HepG2 (cell line): ENCODE measurements around the gene SAXO1. TPM values are rescaled to one million over a fixed set of nuclear protein-coding genes. Genes with fewer than 3 reads are reported as not detected.

ENCODE experiments used
- ATAC-seq: fragments of 200-7000 bp; cut with Tn5 transposase; 3 replicates; pipeline ENCODE4 v1.9.1; 2020; ENCODE audit warnings: mild to moderate bottlenecking, moderate library complexity
- BruUV-seq: library from RNA; stranded (reverse); fragments of 400-500 nt; replicated peaks from 2 replicates; lab custom pipeline; 2021; lab: Mats Ljungman, UMichigan
- CTCF ChIA-PET: fragments of 300-600 bp; formaldehyde crosslinking; extraction: SDS; loops from one replicate; lab custom pipeline; 2021; ENCODE audit warnings: low total read pairs, inconsistent platforms, low intra/inter-chr PET ratio; lab: Yijun Ruan, JAX
- POLR2A ChIA-PET: fragments of 350-600 bp; sonication (Branson Sonifier 250); formaldehyde crosslinking; loops from one replicate; lab custom pipeline; 2020; ENCODE audit warnings: antibody characterized with exemption, inconsistent platforms; lab: Yijun Ruan, JAX
- DNase-seq: peaks from one replicate; pipeline ENCODE4 v3.0.0-alpha.2; 2015; ENCODE audit warnings: low spot score
- FAIRE-seq: peaks from 3 replicates; lab custom pipeline; 2011; peaks lifted over from hg19 to GRCh38; lab: Jason Lieb, UNC
- H2AFZ ChIP-seq: one replicate; pipeline ENCODE4 v1.6.1; 2011; ENCODE audit warnings: low read length, inconsistent platforms
- H3K27ac ChIP-seq: fragments of 300-600 bp; 3 replicates; pipeline ENCODE4 v1.8.0; 2011; ENCODE audit warnings: mixed run types, mild to moderate bottlenecking, mixed read lengths, low read length, inconsistent platforms; ENCODE audit not compliant: insufficient read depth; ENCODE audit errors: extremely low read length
- H3K27me3 ChIP-seq, 2 experiments: fragments of 200-600 bp in 1 of 2; 2 replicates in 1 of 2; 3 replicates in 1 of 2; pipeline versions ENCODE4 v1.6.0 to v1.8.0; 2011; ENCODE audit warnings: low read length in 2 of 2, mild to moderate bottlenecking in 2 of 2, moderate library complexity in 2 of 2, inconsistent platforms in 1 of 2; ENCODE audit not compliant: insufficient read depth in 2 of 2, control insufficient read depth in 1 of 2
- H3K36me3 ChIP-seq, 2 experiments: fragments of 200-600 bp in 1 of 2; replicated peaks in 1 of 2; 2 replicates in 1 of 2; 3 replicates in 1 of 2; pipeline versions ENCODE4 v1.5.1 to v1.8.0; 2011; ENCODE audit warnings: low read length in 2 of 2, inconsistent platforms in 1 of 2; ENCODE audit not compliant: insufficient read depth in 2 of 2, control insufficient read depth in 1 of 2
- H3K4me1 ChIP-seq: 2 replicates; pipeline ENCODE4 v1.5.1; 2012; ENCODE audit warnings: low read length, inconsistent platforms; ENCODE audit not compliant: insufficient read depth
- H3K4me2 ChIP-seq: 2 replicates; pipeline ENCODE4 v1.6.0; 2011; ENCODE audit warnings: low read depth, low read length, inconsistent platforms
- H3K4me3 ChIP-seq, 3 experiments: fragments of 200-600 bp in 1 of 3; sonication (generic), shearing (Covaris generic) in 1 of 3; replicated peaks in 1 of 3; 2 replicates each; pipeline ENCODE4 v1.5.1; 2011 to 2016; ENCODE audit warnings: low read length in 3 of 3, inconsistent platforms in 2 of 3, low read depth in 2 of 3, mild to moderate bottlenecking in 2 of 3, control low read depth in 1 of 3, mixed read lengths in 1 of 3; ENCODE audit not compliant: insufficient read depth in 1 of 3
- H3K79me2 ChIP-seq: one replicate; pipeline ENCODE4 v1.6.1; 2011; ENCODE audit warnings: low read length, inconsistent platforms; ENCODE audit not compliant: insufficient read depth
- H3K9ac ChIP-seq: 2 replicates; pipeline ENCODE4 v1.6.0; 2011; ENCODE audit warnings: mild to moderate bottlenecking, low read depth, low read length, inconsistent platforms; ENCODE audit not compliant: insufficient read depth
- H3K9me3 ChIP-seq: 2 replicates; pipeline ENCODE4 v1.5.1; 2012; ENCODE audit warnings: mild to moderate bottlenecking, low read length
- H4K20me1 ChIP-seq: 2 replicates; pipeline ENCODE4 v1.6.0; 2011; ENCODE audit warnings: inconsistent platforms, mild to moderate bottlenecking, low read length, moderate library complexity; ENCODE audit not compliant: insufficient read depth
- ASH2L ChIP-seq: fragments of 300-600, 200-600 bp; sonication (generic); IDR thresholded peaks from 2 replicates; pipeline ENCODE4 v1.7.0; 2017; ENCODE audit warnings: low read depth, mild to moderate bottlenecking, moderate library complexity, mixed read lengths, low read length; ENCODE audit not compliant: insufficient read length
- CBX2 ChIP-seq, 2 experiments: fragments of 200-600 bp in 1 of 2; sonication (generic); formaldehyde crosslinking in 1 of 2; IDR thresholded peaks; 2 replicates each; pipeline versions ENCODE4 v1.7.0 to v1.8.1; 2018 to 2022; ENCODE audit warnings: low read depth in 2 of 2, low read length in 1 of 2, mild to moderate bottlenecking in 1 of 2, missing genetic modification reagents in 1 of 2
- MLLT10 ChIP-seq: sonication (generic); formaldehyde crosslinking; IDR thresholded peaks from 2 replicates; pipeline ENCODE4 v1.4.0; 2020; ENCODE audit warnings: missing genetic modification reagents
- MXD3 ChIP-seq: IDR thresholded peaks from 2 replicates; pipeline ENCODE4 v1.6.1; 2016; ENCODE audit warnings: mild to moderate bottlenecking, missing biosample characterization, missing genetic modification reagents
- RARG ChIP-seq: sonication (generic); formaldehyde crosslinking; IDR thresholded peaks from 2 replicates; pipeline ENCODE4 v1.4.0; 2020; ENCODE audit warnings: low read depth, mild to moderate bottlenecking, missing genetic modification reagents
- SMAD9 ChIP-seq: sonication (generic); formaldehyde crosslinking; IDR thresholded peaks from 2 replicates; pipeline ENCODE4 v1.5.1; 2020; ENCODE audit warnings: mild to moderate bottlenecking, missing genetic modification reagents
- SP5 ChIP-seq: IDR thresholded peaks from 2 replicates; pipeline ENCODE4 v1.6.1; 2016; ENCODE audit warnings: low read depth, borderline replicate concordance
- SPEN ChIP-seq: sonication (generic); formaldehyde crosslinking; IDR thresholded peaks from 2 replicates; pipeline ENCODE4 v1.5.1; 2020; ENCODE audit warnings: low read depth, mild to moderate bottlenecking, missing genetic modification reagents
- SYNCRIP ChIP-seq: fragments of 200-400 bp; formaldehyde crosslinking; IDR thresholded peaks from 2 replicates; pipeline ENCODE4 v1.6.1; 2018; ENCODE audit warnings: mild to moderate bottlenecking, low read depth, low read length; ENCODE audit not compliant: insufficient read depth
- TFE3 ChIP-seq: IDR thresholded peaks from 2 replicates; pipeline ENCODE4 v1.6.1; 2016
- ZBTB7A ChIP-seq: sonication (generic); formaldehyde crosslinking; IDR thresholded peaks from 2 replicates; pipeline ENCODE4 v1.8.0; 2022; ENCODE audit warnings: mild to moderate bottlenecking, missing genetic modification reagents
- ZMYM3 ChIP-seq: sonication (generic); formaldehyde crosslinking; IDR thresholded peaks from 2 replicates; pipeline ENCODE4 v1.5.1; 2020; ENCODE audit warnings: mild to moderate bottlenecking, missing genetic modification reagents
- ZNF225 ChIP-seq: sonication (generic); formaldehyde crosslinking; IDR thresholded peaks from 2 replicates; pipeline ENCODE4 v1.4.0; 2020; ENCODE audit warnings: mild to moderate bottlenecking, missing genetic modification reagents
- ZNF253 ChIP-seq: sonication (generic); formaldehyde crosslinking; IDR thresholded peaks from 2 replicates; pipeline ENCODE4 v1.8.0; 2022; ENCODE audit warnings: mild to moderate bottlenecking, missing genetic modification reagents, borderline replicate concordance
- ZNF274 ChIP-seq: sonication (generic); formaldehyde crosslinking; IDR thresholded peaks from 2 replicates; pipeline ENCODE4 v1.5.1; 2020; ENCODE audit warnings: mild to moderate bottlenecking, missing genetic modification reagents
- ZNF841 ChIP-seq: sonication (generic); formaldehyde crosslinking; IDR thresholded peaks from 2 replicates; pipeline ENCODE4 v1.8.1; 2023; ENCODE audit warnings: missing genetic modification reagents, borderline replicate concordance
- WGBS: methylation state at CpG from one replicate; pipeline ENCODE4 v1.1.6; 2017; ENCODE audit warnings: low lambda C conversion rate; 5-methylcytosine and 5-hydroxymethylcytosine counted together
- in situ Hi-C: cut with HindIII; loops from 2 replicates; pipeline ENCODE4 v1.10.0; 2017; ENCODE audit warnings: low pct_unique_long_range_greater_than_20kb; ENCODE audit not compliant: extremely low pct_ligation_motif_present
- intact Hi-C: fragments of 100-400 bp; cut with micrococcal nuclease; formaldehyde crosslinking; loops from one replicate; pipeline ENCODE4 v1.10.0; 2022; ENCODE audit not compliant: unreplicated experiment
- polyA plus RNA-seq, 8 experiments: library from polyadenylated mRNA; depleted of rRNA in 3 of 8; stranded (reverse) in 7 of 8; unstranded in 1 of 8; fragments of >200 nt; fragmentation: Illumina TruSeq in 4 of 8; extraction: Trizol in 4 of 8; gene quantifications; 2 replicates each; pipeline versions ENCODE4 v1.2.1 to v1.2.3, GENCODE V29; 2011 to 2016; ENCODE audit warnings: low read depth in 4 of 8, missing spikeins in 1 of 8, mixed read lengths in 1 of 8; ENCODE audit not compliant: insufficient read depth in 1 of 8
- total RNA-seq, 5 experiments: library from RNA; depleted of rRNA; stranded (reverse); fragments of >200 nt; fragmentation: Illumina TruSeq; extraction: Trizol; gene quantifications; 2 replicates each; pipeline ENCODE4 v1.2.3, GENCODE V29; 2016; ENCODE audit warnings: low read depth in 1 of 5

Gene SAXO1
- total and polyA plus RNA-seq, 2 of the 13 experiments (the other 11 are each of a cell fraction or from before 2014, with no cell fraction given) = not detected

- no peak for TF ChIP-seq SPEN (CRISPR knock-in tag)
- no peak for TF ChIP-seq MLLT10 (CRISPR knock-in tag)
- no peak for TF ChIP-seq SYNCRIP
- TF ChIP-seq RARG (CRISPR knock-in tag) = no peak
- no peak for TF ChIP-seq ZNF841
- no peak for TF ChIP-seq ASH2L
- no peak for TF ChIP-seq CBX2 (IDR thresholded peaks at IDR 0.05; ENCODE audit: low read depth, low read length)
- no peak for TF ChIP-seq CBX2 (CRISPR knock-in tag; IDR thresholded peaks at IDR 0.05; ENCODE audit: low read depth)
- TF ChIP-seq ZBTB7A (CRISPR knock-in tag) = no peak
- TF ChIP-seq ZNF225 (CRISPR knock-in tag) = no peak
- TF ChIP-seq ZNF253 (CRISPR knock-in tag) = no peak
- TF ChIP-seq SP5 (CRISPR knock-in tag) = no peak
- TF ChIP-seq, all 625 proteins: peak for 0
Observed at GRCh38 chr9:18922161-18922885, 110.7 kb downstream of the SAXO1 start (continued).

- Histone ChIP-seq H3K4me2 (no peak overlapping the region), H2AFZ (no peak overlapping the region), H3K4me1 (no peaks in the 10 kb centered on the region), H3K4me3 (no peak overlapping the region), H3K9ac (no peak overlapping the region)
- no peak for DNase-seq
- BruUV-seq = no TSS peak
- POLR2A ChIA-PET = no interaction called here
- in situ Hi-C loops = no loop called here
- TF ChIP-seq ZNF274 (CRISPR knock-in tag) (no peak), MXD3 (CRISPR knock-in tag) (no peak), SMAD9 (CRISPR knock-in tag) (no peak), ZMYM3 (no peak), TFE3 (no peak)
- TF ChIP-seq, all 625 proteins: peak for 0
- H3K79me2 ChIP-seq = no peaks in the 10 kb centered on the region
- CTCF ChIA-PET = no interaction called here
- H3K9me3 ChIP-seq = no peaks in the 10 kb centered on the region
- no peak overlapping the region for H3K27ac ChIP-seq
- H4K20me1 ChIP-seq = no peaks in the 10 kb centered on the region
- FAIRE-seq (no peak), ATAC-seq (no peak)
- intact Hi-C loops = no loop called here
- peaks cover 1 to 15% of the 10 kb centered on the region in 2 experiments; a peak in 1 of 5 replicates for H3K27me3 ChIP-seq
- H3K36me3 ChIP-seq = no peaks in the 10 kb centered on the region
- WGBS = 33% methylated on average over 7 of the region's 7 CpGs
Observed at GRCh38 chr9:18921366-18922075, 111.5 kb downstream of the SAXO1 start.
